Gastroesophageal sphincter (tissue), 4 donors: Measurements from ENCODE around the gene ZBTB42. TPM values are rescaled to one million over a fixed set of nuclear protein-coding genes. Genes with fewer than 3 reads are reported as not detected.

Experiments used
- ATAC-seq: fragments of 150-250 bp; one replicate; pipeline ENCODE4 v1.9.1; 2016; ENCODE audit warnings: mild to moderate bottlenecking, moderate library complexity
- H3K27ac ChIP-seq, 4 donors: fragments of 200-600 bp; sonication (generic) in 3 of 4; 1 replicate in 3 of 4; 2 replicates in 1 of 4; pipeline ENCODE4 v1.5.1; 2016 to 2019
- H3K27me3 ChIP-seq: fragments of 200-600 bp; sonication (generic); one replicate; pipeline ENCODE4 v1.5.1; 2019
- H3K36me3 ChIP-seq, 2 donors: fragments of 200-600 bp; sonication (generic); one replicate each; pipeline ENCODE4 v1.5.1; 2019; ENCODE audit warnings: control low read depth in 1 of 2
- H3K4me1 ChIP-seq, 3 donors: fragments of 200-600 bp; sonication (generic); 1 replicate in 2 of 3; 2 replicates in 1 of 3; pipeline ENCODE4 v1.5.1; 2016 to 2019; ENCODE audit warnings: control low read depth in 2 of 3
- H3K4me3 ChIP-seq, 2 donors: fragments of 200-600 bp; sonication (generic); one replicate each; pipeline ENCODE4 v1.5.1; 2019; ENCODE audit warnings: mild to moderate bottlenecking in 1 of 2, moderate library complexity in 1 of 2
- H3K9me3 ChIP-seq, 3 donors: fragments of 200-600 bp; sonication (generic); one replicate each; pipeline ENCODE4 v1.5.1; 2017 to 2019; ENCODE audit warnings: control low read depth in 2 of 3
- CTCF ChIP-seq, 4 experiments: fragments of 200-600 bp in 2 of 4; fragments of 450-650 bp in 2 of 4; sonication (generic) in 1 of 4; IDR thresholded peaks; one replicate each; pipeline ENCODE4 v1.5.1; 2017 to 2019; ENCODE audit warnings: antibody characterized with exemption in 4 of 4, mild to moderate bottlenecking in 2 of 4, moderate library complexity in 2 of 4
- EP300 ChIP-seq: sonication (generic); formaldehyde crosslinking; IDR thresholded peaks from one replicate; pipeline ENCODE4 v1.6.1; 2017; ENCODE audit warnings: antibody characterized with exemption, mild to moderate bottlenecking
- POLR2A ChIP-seq, 2 donors: fragments of 450-650 bp; IDR thresholded peaks; one replicate each; pipeline ENCODE4 v1.6.1; 2017; ENCODE audit warnings: antibody characterized with exemption in 2 of 2, mild to moderate bottlenecking in 2 of 2, moderate library complexity in 1 of 2
- POLR2AphosphoS5 ChIP-seq: sonication (generic); formaldehyde crosslinking; IDR thresholded peaks from one replicate; pipeline ENCODE4 v1.6.1; 2017; ENCODE audit warnings: antibody characterized with exemption
- WGBS, 2 donors: methylation state at CpG; one replicate each; pipeline ENCODE4 v1.1.5; 2018; ENCODE audit warnings: low coverage in 1 of 2; 5-methylcytosine and 5-hydroxymethylcytosine counted together
- total RNA-seq, 4 donors: library from RNA; depleted of rRNA; stranded (reverse); fragments of >200 nt; gene quantifications; one replicate each; pipeline ENCODE4 v1.1.0, GENCODE V29; 2016

The ZBTB42 gene
- total RNA-seq, 4 donors from 2014 or later = 2.0 to 4.8 (median 3.2) TPM

- H3K27me3 ChIP-seq = no peaks in the 10 kb centered on the region
- ATAC-seq = no peak
- no peaks in the 10 kb centered on the region for H3K9me3 ChIP-seq
- no peak for TF ChIP-seq POLR2AphosphoS5
- no peak for TF ChIP-seq CTCF (IDR thresholded peaks at IDR 0.05)
- TF ChIP-seq POLR2A (IDR thresholded peaks at IDR 0.05) = no peak
- no peak for TF ChIP-seq EP300
- no peak overlapping the region for H3K27ac ChIP-seq
- peaks cover 0 to 13% (median 8%) of the 10 kb centered on the region in 3 donors for H3K4me1 ChIP-seq
- 57 to 84% methylated on average over 3 to 10 of the region's 15 CpGs for WGBS, 2 donors
- H3K4me3 ChIP-seq = no peak overlapping the region
- peaks cover 0 to 36% of the 10 kb centered on the region in 2 donors for H3K36me3 ChIP-seq
Measured at GRCh38 chr14:104766863-104767633, 33.9 kb upstream of the ZBTB42 start.

- H3K27me3 ChIP-seq = no peaks in the 10 kb centered on the region
- no peak overlapping the region for H3K27ac ChIP-seq
- peaks cover 0 to 13% (median 8%) of the 10 kb centered on the region in 3 donors for H3K4me1 ChIP-seq
- H3K4me3 ChIP-seq = no peak overlapping the region
- TF ChIP-seq CTCF (IDR thresholded peaks at IDR 0.05) = no peak
- no peak for TF ChIP-seq POLR2AphosphoS5
- TF ChIP-seq POLR2A (IDR thresholded peaks at IDR 0.05) = no peak
- TF ChIP-seq EP300 = no peak
- 70% methylated on average over 2 of the region's 5 CpGs for WGBS, 2 donors
- peaks cover 0 to 36% of the 10 kb centered on the region in 2 donors for H3K36me3 ChIP-seq
- no peak for ATAC-seq
- H3K9me3 ChIP-seq = no peaks in the 10 kb centered on the region
Measured at GRCh38 chr14:104767634-104767918, 33.3 kb upstream of the ZBTB42 start.

- H3K27me3 ChIP-seq = no peaks in the 10 kb centered on the region
- WGBS, 2 donors = 3% methylated on average over 10 of the region's 25 CpGs; no CpG with 5 or more reads in 1 of the 2 donors
- H3K4me3 ChIP-seq = no peak overlapping the region
- peak; percentile 90 for ATAC-seq
- no peaks in the 10 kb centered on the region for H3K9me3 ChIP-seq
- H3K27ac ChIP-seq = peak overlapping the region in 3 of 4 donors; percentile 56 to 62 (median 59)
- H3K4me1 ChIP-seq = peaks cover 0 to 13% (median 8%) of the 10 kb centered on the region in 3 donors
- TF ChIP-seq CTCF (IDR thresholded peaks at IDR 0.05) (peak in 3 of 4 experiments; percentile 91 to 99 (median 93)), POLR2A (IDR thresholded peaks at IDR 0.05) (no peak), POLR2AphosphoS5 (peak; percentile 18)
- peaks cover 0 to 42% of the 10 kb centered on the region in 2 donors for H3K36me3 ChIP-seq
Measured at GRCh38 chr14:104768437-104769323, 32.2 kb upstream of the ZBTB42 start.

- Histone ChIP-seq H3K27ac (peak overlapping the region in 3 of 4 donors; percentile 56 to 62 (median 59)), H3K4me1 (peaks cover 0 to 13% (median 8%) of the 10 kb centered on the region in 3 donors), H3K9me3 (no peaks in the 10 kb centered on the region), H3K36me3 (peaks cover 0 to 50% of the 10 kb centered on the region in 2 donors), H3K4me3 (no peak overlapping the region), H3K27me3 (no peaks in the 10 kb centered on the region)
- TF ChIP-seq POLR2A (IDR thresholded peaks at IDR 0.05) (no peak), EP300 (no peak)
- 63 to 72% methylated on average over 10 to 16 of the region's 18 CpGs for WGBS, 2 donors
- ATAC-seq = no peak
Measured at GRCh38 chr14:104769324-104770071, 31.4 kb upstream of the ZBTB42 start.

GRCh38 chr14:104770072-104770579 lies 30.8 kb upstream of the ZBTB42 start:
- no peak overlapping the region for H3K4me3 ChIP-seq
- no peak for ATAC-seq
- no peaks in the 10 kb centered on the region for H3K27me3 ChIP-seq
- 91% methylated on average over 4 of the region's 24 CpGs; no CpG with 5 or more reads in 1 of the 2 donors for WGBS, 2 donors
- H3K36me3 ChIP-seq = peaks cover 0 to 56% of the 10 kb centered on the region in 2 donors
- peaks cover 0 to 13% (median 8%) of the 10 kb centered on the region in 3 donors for H3K4me1 ChIP-seq
- H3K9me3 ChIP-seq = no peaks in the 10 kb centered on the region
- no peak overlapping the region for H3K27ac ChIP-seq
- TF ChIP-seq CTCF (IDR thresholded peaks at IDR 0.05) (no peak), POLR2A (IDR thresholded peaks at IDR 0.05) (no peak), EP300 (no peak), POLR2AphosphoS5 (no peak)
